Measurements from ENCODE around the gene PLEKHH3.
A peak's percentile ranks its signal among the peaks of the same experiment; 100 is the strongest.

Gene PLEKHH3

GRCh38 chr17:42679492-42680330 is 2.9 kb upstream of the PLEKHH3 start:
- peak; percentile 91 for TF ChIP-seq CTCF (IDR thresholded peaks at IDR 0.05; ENCODE audit: poor library complexity, severe bottlenecking)
- Histone ChIP-seq H3K4me3 (ENCODE audit: severe bottlenecking) (peak overlapping the region; percentile 14), H3K36me3 (ENCODE audit: low read depth) (no peaks in the 10 kb centered on the region), H3K27me3 (ENCODE audit: insufficient read depth, poor library complexity, severe bottlenecking) (no peaks in the 10 kb centered on the region), H3K9me3 (ENCODE audit: severe bottlenecking) (no peaks in the 10 kb centered on the region), H3K4me1 (ENCODE audit: insufficient read depth, poor library complexity, severe bottlenecking) (peaks cover 13% of the 10 kb centered on the region), H3K27ac (ENCODE audit: poor library complexity, severe bottlenecking) (peak overlapping the region; percentile 94)
- DNase-seq (ENCODE audit: low spot score) (no peak), ATAC-seq (ENCODE audit: low read depth) (peak; percentile 50)

GRCh38 chr17:42678951-42679491 is 2.2 kb upstream of the PLEKHH3 start:
- peak; percentile 7; the same call in 2 of the 3 replicates for ATAC-seq (ENCODE audit: low read depth)

GRCh38 chr17:42677921-42678781 is 1.4 kb upstream of the PLEKHH3 start:
- Histone ChIP-seq H3K9me3 (ENCODE audit: severe bottlenecking) (no peaks in the 10 kb centered on the region), H3K4me1 (ENCODE audit: insufficient read depth, poor library complexity, severe bottlenecking) (peaks cover 15% of the 10 kb centered on the region), H3K27me3 (ENCODE audit: insufficient read depth, poor library complexity, severe bottlenecking) (no peaks in the 10 kb centered on the region), H3K4me3 (ENCODE audit: severe bottlenecking) (peak overlapping the region; percentile 48), H3K36me3 (ENCODE audit: low read depth) (peaks cover 13% of the 10 kb centered on the region), H3K27ac (ENCODE audit: poor library complexity, severe bottlenecking) (peak overlapping the region; percentile 94)
- TF ChIP-seq CTCF (IDR thresholded peaks at IDR 0.05; ENCODE audit: poor library complexity, severe bottlenecking): no peak
- DNase-seq (ENCODE audit: low spot score): peak; percentile 94
- ATAC-seq (ENCODE audit: low read depth): peak; percentile 28

More at GRCh38 chr17:42678951-42679491, 2.2 kb upstream of the PLEKHH3 start:
- Histone ChIP-seq H3K4me3 (ENCODE audit: severe bottlenecking) (peak overlapping the region; percentile 48), H3K4me1 (ENCODE audit: insufficient read depth, poor library complexity, severe bottlenecking) (peaks cover 15% of the 10 kb centered on the region), H3K27me3 (ENCODE audit: insufficient read depth, poor library complexity, severe bottlenecking) (no peaks in the 10 kb centered on the region), H3K36me3 (ENCODE audit: low read depth) (peaks cover 6% of the 10 kb centered on the region; the same call in 1 of the 2 replicates), H3K9me3 (ENCODE audit: severe bottlenecking) (no peaks in the 10 kb centered on the region), H3K27ac (ENCODE audit: poor library complexity, severe bottlenecking) (peak overlapping the region; percentile 94)
- DNase-seq (ENCODE audit: low spot score): no peak
- no peak for TF ChIP-seq CTCF (IDR thresholded peaks at IDR 0.05; ENCODE audit: poor library complexity, severe bottlenecking)

GRCh38 chr17:42677012-42677857 is 441 bp upstream of the PLEKHH3 start:
- peak; percentile 99 for DNase-seq (ENCODE audit: low spot score)
- Histone ChIP-seq H3K27ac (ENCODE audit: poor library complexity, severe bottlenecking) (peak overlapping the region; percentile 94), H3K4me1 (ENCODE audit: insufficient read depth, poor library complexity, severe bottlenecking) (peaks cover 25% of the 10 kb centered on the region), H3K9me3 (ENCODE audit: severe bottlenecking) (no peaks in the 10 kb centered on the region), H3K27me3 (ENCODE audit: insufficient read depth, poor library complexity, severe bottlenecking) (no peaks in the 10 kb centered on the region), H3K36me3 (ENCODE audit: low read depth) (peaks cover 22% of the 10 kb centered on the region), H3K4me3 (ENCODE audit: severe bottlenecking) (peak overlapping the region; percentile 81)
- peak; percentile 39 for ATAC-seq (ENCODE audit: low read depth)
- TF ChIP-seq CTCF (IDR thresholded peaks at IDR 0.05; ENCODE audit: poor library complexity, severe bottlenecking): no peak
